Prostate gland (tissue), 2 donors: ENCODE measurements around the gene SLC5A6. TPM values are rescaled to one million over a fixed set of nuclear protein-coding genes. Genes with fewer than 3 reads are reported as not detected.

Experiments
- DNase-seq: peaks from one replicate; pipeline ENCODE4 v3.0.0-alpha.2; 2019; ENCODE audit warnings: low spot score
- H3K27ac ChIP-seq, 2 donors: fragments of 200-600 bp; sonication (generic); 2 replicates each; pipeline ENCODE4 v1.5.1; 2017 to 2019
- H3K27me3 ChIP-seq: fragments of 200-600 bp; sonication (generic); replicated peaks from 2 replicates; pipeline ENCODE4 v1.5.1; 2019; ENCODE audit not compliant: insufficient read depth
- H3K36me3 ChIP-seq, 2 donors: fragments of 200-600 bp; sonication (generic); 1 replicate in 1 of 2; 2 replicates in 1 of 2; pipeline versions ENCODE4 v1.5.1 to v1.8.1; 2017 to 2019
- H3K4me1 ChIP-seq: fragments of 200-600 bp; sonication (generic); replicated peaks from 2 replicates; pipeline ENCODE4 v1.5.1; 2019
- H3K4me3 ChIP-seq, 2 donors: fragments of 200-600 bp; sonication (generic); 2 replicates each; pipeline ENCODE4 v1.5.1; 2017 to 2019
- H3K9me3 ChIP-seq: fragments of 200-600 bp; sonication (generic); 2 replicates; pipeline ENCODE4 v1.5.1; 2017
- POLR2A ChIP-seq: fragments of 450-650 bp; IDR thresholded peaks from one replicate; pipeline ENCODE4 v1.6.1; 2016; ENCODE audit warnings: antibody characterized with exemption, mild to moderate bottlenecking
- POLR2AphosphoS5 ChIP-seq: sonication (generic); formaldehyde crosslinking; IDR thresholded peaks from one replicate; pipeline ENCODE4 v1.6.1; 2017; ENCODE audit warnings: antibody characterized with exemption
- WGBS: methylation state at CpG from one replicate; pipeline ENCODE4 v1.1.5; 2018; 5-methylcytosine and 5-hydroxymethylcytosine counted together
- intact Hi-C: fragments of 100-400 bp; cut with DNase I; formaldehyde crosslinking; loops from one replicate; pipeline ENCODE4 v1.14.2; 2022
- total RNA-seq, 2 donors: library from RNA; depleted of rRNA; stranded (reverse); fragments of >200 nt; gene quantifications; one replicate each; pipeline ENCODE4 v1.1.0, GENCODE V29; 2016
- TF ChIP-seq, protein P1 (sequence below), 4 experiments: fragments of 200-600 bp in 2 of 4; fragments of 450-650 bp in 2 of 4; sonication (generic) in 2 of 4; IDR thresholded peaks; 1 replicate in 3 of 4; 2 replicates in 1 of 4; pipeline ENCODE4 v1.5.1; 2016 to 2019; ENCODE audit warnings: antibody characterized with exemption in 4 of 4, mild to moderate bottlenecking in 2 of 4, moderate library complexity in 2 of 4

SLC5A6 gene
- total RNA-seq, 2 donors from 2014 or later, result 23.9 to 65.2 TPM

DNA sequence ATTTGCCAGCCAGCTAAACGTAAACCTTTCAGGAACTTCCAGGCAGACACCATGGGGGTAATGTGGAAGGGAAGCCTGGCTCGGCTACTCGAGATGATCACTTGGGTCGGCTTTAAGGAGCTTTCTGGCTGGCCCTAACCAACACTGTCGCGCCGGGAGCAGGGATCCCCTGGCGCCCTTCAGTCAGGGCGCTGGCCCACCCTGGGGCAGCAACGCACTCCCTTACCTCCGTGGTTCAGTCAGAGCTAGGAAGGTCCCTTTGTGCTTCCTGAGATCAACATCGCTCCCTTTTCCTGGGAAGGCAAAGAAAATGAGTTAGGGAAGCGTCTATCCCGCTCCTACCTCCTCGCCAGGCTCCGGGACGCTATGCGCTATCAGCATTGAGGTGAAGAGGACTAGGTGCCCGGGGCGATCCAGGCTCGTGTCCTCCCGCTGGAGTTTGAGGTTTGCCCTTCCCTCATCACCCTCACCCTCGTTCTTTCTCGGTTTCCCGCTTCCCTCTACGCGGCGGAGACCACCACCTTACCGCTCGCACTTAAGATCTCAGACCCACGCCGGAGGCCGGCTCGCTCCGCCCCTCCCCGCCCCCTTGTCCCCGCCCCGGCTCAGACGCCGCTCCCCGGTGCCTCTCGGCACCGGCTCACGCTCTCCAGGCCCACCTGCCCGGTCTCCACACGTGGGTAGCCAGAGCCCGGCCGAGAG is 676 bp downstream of the SLC5A6 start:
- DNase-seq, result no peak
- intact Hi-C loops, result loop anchor here (10.0 kb wide), 1 partner anchor 163 kb away; the partner anchor contains the start of genes EIF2B4 and SNX17
- 3% methylated on average over 41 of the region's 48 CpGs for WGBS
- no peaks in the 10 kb centered on the region for H3K4me1 ChIP-seq
- TF ChIP-seq, protein P1, sequence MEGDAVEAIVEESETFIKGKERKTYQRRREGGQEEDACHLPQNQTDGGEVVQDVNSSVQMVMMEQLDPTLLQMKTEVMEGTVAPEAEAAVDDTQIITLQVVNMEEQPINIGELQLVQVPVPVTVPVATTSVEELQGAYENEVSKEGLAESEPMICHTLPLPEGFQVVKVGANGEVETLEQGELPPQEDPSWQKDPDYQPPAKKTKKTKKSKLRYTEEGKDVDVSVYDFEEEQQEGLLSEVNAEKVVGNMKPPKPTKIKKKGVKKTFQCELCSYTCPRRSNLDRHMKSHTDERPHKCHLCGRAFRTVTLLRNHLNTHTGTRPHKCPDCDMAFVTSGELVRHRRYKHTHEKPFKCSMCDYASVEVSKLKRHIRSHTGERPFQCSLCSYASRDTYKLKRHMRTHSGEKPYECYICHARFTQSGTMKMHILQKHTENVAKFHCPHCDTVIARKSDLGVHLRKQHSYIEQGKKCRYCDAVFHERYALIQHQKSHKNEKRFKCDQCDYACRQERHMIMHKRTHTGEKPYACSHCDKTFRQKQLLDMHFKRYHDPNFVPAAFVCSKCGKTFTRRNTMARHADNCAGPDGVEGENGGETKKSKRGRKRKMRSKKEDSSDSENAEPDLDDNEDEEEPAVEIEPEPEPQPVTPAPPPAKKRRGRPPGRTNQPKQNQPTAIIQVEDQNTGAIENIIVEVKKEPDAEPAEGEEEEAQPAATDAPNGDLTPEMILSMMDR (IDR thresholded peaks at IDR 0.05), result no peak
- TF ChIP-seq POLR2AphosphoS5 (no peak), POLR2A (no peak)
- peak overlapping the region; percentile 71 to 80 for H3K4me3 ChIP-seq
- H3K27ac ChIP-seq, result peak overlapping the region; percentile 94 to 97
- no peaks in the 10 kb centered on the region for H3K27me3 ChIP-seq
- H3K36me3 ChIP-seq, result peaks cover 0 to 5% of the 10 kb centered on the region in 2 donors
- H3K9me3 ChIP-seq, result no peaks in the 10 kb centered on the region

DNA sequence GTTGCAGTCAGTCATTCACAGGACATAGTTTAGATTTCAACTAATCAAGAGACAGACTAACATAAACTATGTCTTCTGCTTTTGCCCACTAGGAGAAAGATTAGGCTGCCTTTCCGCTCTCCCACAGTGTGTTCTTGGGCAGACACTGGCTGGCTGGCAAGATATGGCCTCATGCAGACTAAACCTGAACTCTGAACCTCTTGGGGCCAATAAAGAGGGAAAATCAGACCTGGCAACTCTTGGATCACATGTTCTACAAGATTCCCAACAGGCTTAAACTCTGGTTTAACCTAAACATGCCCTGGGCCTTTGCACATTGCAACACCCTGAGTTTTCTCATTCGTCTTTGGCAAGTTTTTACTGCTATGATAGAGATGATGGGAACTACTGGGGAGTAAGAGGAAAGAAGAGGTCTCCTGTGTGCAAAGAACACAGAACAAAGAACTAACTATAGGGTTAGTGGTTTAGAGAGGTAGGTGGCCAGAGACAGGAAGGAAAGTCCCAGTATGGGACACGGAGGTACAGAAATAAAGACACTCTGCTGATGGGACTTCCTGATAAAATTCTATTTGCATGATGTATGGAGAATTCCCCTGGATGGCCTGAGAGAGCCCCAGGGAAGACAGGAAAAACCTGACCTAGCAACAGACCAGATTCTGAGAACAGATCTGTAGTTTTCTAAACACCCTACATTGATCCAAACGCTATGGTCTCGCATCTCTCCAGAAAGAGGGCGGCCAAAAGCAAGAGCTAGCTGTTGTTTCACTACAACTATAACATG is 2.3 kb downstream of the SLC5A6 start:
- Histone ChIP-seq H3K36me3 (peaks cover 7 to 9% of the 10 kb centered on the region in 2 donors), H3K27me3 (no peaks in the 10 kb centered on the region), H3K27ac (no peak overlapping the region), H3K4me1 (no peaks in the 10 kb centered on the region), H3K9me3 (no peaks in the 10 kb centered on the region), H3K4me3 (no peak overlapping the region)
- WGBS, result 70% methylated on average over 6 of the region's 6 CpGs
- no peak for DNase-seq
- TF ChIP-seq POLR2AphosphoS5 (no peak), POLR2A (no peak)
- TF ChIP-seq, protein P1 (IDR thresholded peaks at IDR 0.05), result no peak
- intact Hi-C loops, result loop anchor here (5.0 to 10.0 kb wide), 2 partner anchors 88 to 165 kb away; partner anchors contain the start of genes ABHD1, EIF2B4 and SNX17

DNA sequence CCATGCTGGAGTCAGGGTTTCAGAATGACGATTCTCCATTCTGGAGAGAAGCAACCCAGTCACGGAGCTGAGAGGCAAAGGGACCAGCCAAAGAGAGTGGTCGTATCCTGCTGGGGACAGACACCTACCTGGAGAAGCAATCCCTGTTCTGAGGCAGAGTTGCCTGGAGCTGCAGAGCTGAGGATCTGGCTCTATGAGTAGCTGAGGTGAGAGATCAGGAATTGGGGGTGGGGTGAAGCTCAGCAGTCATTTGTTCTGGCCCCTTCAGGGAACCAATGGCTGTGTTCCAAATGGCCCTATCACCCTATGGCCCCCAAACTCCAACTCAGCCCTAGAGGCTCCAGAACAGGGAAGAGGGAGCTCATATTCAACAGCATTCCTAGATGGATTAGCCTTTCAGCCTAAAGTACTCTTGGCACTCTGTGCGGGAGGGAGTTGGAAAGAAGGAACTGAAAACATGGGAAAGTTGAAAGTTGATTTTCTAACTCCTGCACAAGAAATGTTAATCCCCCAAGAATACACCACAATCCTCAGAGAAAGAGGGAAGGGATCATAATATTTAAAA is 3.5 kb downstream of the SLC5A6 start:
- Histone ChIP-seq H3K36me3 (peaks cover 12 to 21% of the 10 kb centered on the region in 2 donors), H3K4me3 (no peak overlapping the region), H3K9me3 (no peaks in the 10 kb centered on the region), H3K4me1 (no peaks in the 10 kb centered on the region), H3K27me3 (no peaks in the 10 kb centered on the region), H3K27ac (no peak overlapping the region)
- no peak for DNase-seq
- intact Hi-C loops, result loop anchor here (5.0 kb wide), 1 partner anchor 86 kb away; the partner anchor contains the start of gene ABHD1
- TF ChIP-seq, protein P1 (IDR thresholded peaks at IDR 0.05), result no peak
- TF ChIP-seq POLR2AphosphoS5 (no peak), POLR2A (no peak)
- 86% methylated on average over 4 of the region's 4 CpGs for WGBS

DNA sequence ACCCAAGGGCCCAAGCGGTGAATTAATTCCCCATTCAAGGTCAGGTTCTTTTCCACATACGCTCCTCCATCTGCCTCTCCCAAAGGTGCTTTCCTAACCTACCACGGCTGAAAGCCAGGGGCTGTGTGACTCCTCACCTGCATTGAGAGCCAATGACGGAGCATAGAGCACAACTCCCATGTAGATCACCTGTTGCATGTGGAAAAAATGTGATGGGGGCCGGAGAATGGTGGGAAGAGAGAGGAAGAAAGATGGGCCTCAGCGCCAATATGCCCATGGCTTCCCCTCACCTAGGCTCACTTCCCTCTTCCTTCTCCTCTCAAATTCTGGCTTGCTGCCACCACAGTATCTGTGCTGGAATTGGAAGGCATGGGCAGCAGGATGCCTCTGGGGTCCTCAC is 5.7 kb downstream of the SLC5A6 start:
- H3K9me3 ChIP-seq, result no peaks in the 10 kb centered on the region
- H3K27me3 ChIP-seq, result no peaks in the 10 kb centered on the region
- H3K4me3 ChIP-seq, result no peak overlapping the region
- H3K27ac ChIP-seq, result no peak overlapping the region
- WGBS, result 95% methylated on average over 6 of the region's 6 CpGs
- H3K4me1 ChIP-seq, result no peaks in the 10 kb centered on the region
- H3K36me3 ChIP-seq, result peaks cover 15 to 24% of the 10 kb centered on the region in 2 donors
- DNase-seq, result no peak
- intact Hi-C loops, result loop anchor here (5.0 kb wide), 1 partner anchor 84 kb away; the partner anchor contains the start of gene ABHD1
- TF ChIP-seq, protein P1 (IDR thresholded peaks at IDR 0.05), result no peak
- TF ChIP-seq POLR2AphosphoS5, result no peak
- TF ChIP-seq POLR2A, result no peak
